ENCODE data around the gene CD55.

Gene CD55, protein sequence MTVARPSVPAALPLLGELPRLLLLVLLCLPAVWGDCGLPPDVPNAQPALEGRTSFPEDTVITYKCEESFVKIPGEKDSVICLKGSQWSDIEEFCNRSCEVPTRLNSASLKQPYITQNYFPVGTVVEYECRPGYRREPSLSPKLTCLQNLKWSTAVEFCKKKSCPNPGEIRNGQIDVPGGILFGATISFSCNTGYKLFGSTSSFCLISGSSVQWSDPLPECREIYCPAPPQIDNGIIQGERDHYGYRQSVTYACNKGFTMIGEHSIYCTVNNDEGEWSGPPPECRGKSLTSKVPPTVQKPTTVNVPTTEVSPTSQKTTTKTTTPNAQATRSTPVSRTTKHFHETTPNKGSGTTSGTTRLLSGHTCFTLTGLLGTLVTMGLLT

DNA sequence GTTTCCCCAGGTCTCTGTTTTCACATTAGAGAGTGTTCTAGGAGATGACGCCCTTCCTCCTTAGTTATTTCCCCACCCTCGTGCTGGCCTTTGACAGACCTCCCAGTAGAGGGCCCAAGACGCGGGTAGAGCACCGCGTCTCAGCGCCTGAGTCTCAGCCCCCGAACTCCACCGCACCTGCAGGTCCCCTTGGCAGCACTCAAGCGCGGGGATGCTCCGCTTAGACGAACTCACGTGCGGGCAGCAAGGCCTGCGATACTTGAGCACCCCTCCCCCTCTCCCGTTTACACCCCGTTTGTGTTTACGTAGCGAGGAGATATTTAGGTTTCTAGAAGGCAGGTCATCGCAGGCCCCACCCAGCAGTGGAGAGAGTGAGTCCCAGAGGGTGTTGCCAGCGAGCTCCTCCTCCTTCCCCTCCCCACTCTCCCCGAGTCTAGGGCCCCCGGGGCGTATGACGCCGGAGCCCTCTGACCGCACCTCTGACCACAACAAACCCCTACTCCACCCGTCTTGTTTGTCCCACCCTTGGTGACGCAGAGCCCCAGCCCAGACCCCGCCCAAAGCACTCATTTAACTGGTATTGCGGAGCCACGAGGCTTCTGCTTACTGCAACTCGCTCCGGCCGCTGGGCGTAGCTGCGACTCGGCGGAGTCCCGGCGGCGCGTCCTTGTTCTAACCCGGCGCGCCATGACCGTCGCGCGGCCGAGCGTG lies at the start of gene CD55:
Gene CD55, plus strand, starts transcription at position 600 of the 711 bp plus-strand sequence. Its CDS starts 88 bp downstream, at position 688.
- peak; percentile 98 for DNase-seq

GRCh38 chr1:207274882-207275281 lies 46.6 kb upstream of the CD55 start:
- DNase-seq: no peak

DNA sequence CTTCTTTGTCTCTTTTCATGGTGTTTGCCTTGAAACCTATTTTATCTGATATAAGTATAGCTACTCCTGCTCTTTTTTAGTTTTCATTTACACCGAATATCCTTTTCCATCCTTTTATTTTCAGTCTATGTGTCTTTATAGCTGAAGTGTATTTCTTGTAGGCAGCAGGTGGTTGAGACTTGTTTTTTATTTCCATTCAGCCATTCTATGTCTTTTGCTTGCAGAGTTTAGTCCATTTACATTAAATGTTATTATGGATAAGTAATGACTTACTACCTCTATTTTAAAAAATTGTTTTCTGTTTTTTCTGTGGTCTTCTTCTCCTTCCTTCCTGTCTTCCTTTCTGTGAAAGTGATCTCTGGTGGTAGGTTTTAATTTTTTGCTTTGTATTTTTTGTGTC lies 45.0 kb upstream of the CD55 start:
- DNase-seq: no peak

DNA sequence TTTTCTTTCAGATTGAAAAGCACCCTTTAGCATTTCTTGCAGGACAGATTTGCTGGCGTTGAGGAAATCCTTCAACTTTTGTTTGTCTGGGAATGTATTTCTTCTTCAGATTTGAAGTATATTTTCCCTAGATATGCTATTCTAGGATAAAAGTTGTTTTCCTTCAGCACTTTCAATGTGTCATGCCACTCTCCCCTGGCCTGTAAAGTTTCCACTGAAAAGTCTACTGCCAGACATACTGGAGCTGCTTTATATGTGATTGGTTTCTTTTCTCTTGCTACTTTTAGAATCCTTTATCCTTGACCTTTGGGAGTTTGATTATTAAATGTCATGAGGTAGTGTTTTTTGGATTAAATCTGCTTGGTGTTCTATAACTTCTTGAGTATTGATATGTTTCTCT lies 44.2 kb upstream of the CD55 start:
- DNase-seq: no peak

GRCh38 chr1:207279652-207280051 lies 41.8 kb upstream of the CD55 start:
- DNase-seq: no peak

GRCh38 chr1:207280706-207281105 lies 40.8 kb upstream of the CD55 start:
- no peak for DNase-seq

DNA sequence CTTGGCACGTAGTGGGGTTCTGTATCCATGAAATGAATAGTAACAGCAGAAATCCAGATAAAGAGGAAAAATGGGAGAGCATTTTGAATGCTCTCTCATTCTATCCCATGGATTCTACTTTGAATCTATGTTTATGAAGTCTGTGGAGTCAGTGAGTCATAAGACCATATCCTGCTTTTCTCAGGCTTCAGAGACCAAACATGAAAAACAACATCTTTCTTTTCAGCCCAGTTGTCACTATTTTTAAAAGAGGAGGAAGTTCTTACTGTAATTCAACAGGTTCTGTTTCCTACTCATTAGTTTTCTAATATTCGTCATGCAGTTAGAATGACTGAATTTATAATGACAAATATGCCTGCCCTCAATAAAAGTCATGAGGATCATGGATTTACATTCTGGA lies 39.4 kb upstream of the CD55 start:
- DNase-seq: no peak

GRCh38 chr1:207282496-207283380 lies 38.7 kb upstream of the CD55 start:
- no peak for DNase-seq

GRCh38 chr1:207283421-207283820 lies 38.1 kb upstream of the CD55 start:
- no peak for DNase-seq

- DNase-seq: no peak
These were observed 37.1 kb upstream of the CD55 start for GRCh38 chr1:207284209-207284897.

DNA sequence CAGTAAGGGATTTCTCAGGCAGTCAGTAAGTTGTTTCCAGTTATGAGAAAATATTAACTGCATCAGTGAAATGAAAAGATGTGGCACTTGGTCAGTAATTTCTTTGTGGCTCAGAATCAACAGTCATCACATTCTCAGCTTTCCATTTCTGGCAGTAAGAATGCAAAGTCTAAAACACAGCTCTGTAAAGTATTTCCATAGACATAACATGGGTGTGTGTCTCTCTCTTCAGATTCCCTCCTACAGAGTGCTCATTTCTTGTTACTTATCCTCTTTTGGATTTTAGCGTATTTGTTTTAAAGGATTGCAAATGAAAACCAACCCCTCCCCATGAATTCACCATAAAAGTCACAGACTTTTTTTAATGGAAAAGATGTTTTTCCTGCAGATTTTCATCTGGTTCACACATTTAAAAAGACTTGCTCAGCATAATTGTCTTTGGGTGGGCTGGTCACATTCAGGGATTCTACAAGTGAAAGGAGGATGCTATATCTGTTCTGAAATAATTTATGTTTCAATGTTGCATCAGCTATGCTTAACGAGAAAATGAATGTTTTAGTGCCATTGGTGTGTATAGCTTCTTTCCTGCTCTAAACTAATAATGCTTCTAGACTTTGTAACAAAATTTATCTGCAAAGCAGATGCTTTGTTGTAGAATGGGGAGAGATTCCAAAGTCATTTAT lies 34.6 kb upstream of the CD55 start:
- no peak for DNase-seq

DNA sequence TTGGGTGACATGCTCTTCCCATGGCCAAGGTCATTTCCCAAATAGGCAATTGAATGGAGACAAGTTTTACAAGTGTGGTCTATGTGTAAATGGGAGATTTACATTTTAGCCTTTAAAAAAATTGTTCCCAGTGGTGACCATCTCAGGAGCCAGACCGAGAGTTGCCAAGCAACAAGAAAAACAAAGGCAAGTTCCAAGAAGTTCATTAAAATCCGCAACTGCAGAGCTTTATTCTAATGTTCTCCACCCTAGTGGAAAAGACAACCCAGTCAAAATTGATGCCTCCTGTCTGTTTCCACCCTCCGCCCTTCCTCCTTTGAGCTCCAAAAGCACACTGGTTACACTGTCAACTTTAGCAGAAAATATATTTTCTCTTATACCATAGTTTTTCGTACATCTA lies 33.2 kb upstream of the CD55 start:
- DNase-seq: no peak

GRCh38 chr1:207289756-207290155 lies 31.7 kb upstream of the CD55 start:
- no peak for DNase-seq

DNA sequence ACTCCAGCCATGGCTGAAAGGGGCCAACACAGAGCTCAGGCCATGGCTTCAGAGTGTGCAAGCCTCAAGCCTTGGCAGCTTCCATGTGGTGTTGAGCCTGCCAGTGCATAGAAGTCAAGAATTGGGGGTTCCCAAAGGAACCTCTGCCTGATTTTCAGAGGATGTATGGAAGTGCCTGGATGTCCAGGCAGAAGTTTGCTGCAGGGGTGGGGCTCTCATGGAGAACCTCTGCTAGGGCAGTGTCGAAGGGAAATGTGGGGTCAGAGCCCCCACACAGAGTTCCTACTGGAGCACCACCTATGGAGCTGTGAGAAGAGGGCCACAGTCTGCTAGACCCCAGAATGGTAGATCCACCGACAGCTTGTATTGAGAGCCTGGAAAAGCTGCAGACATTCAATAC lies 29.8 kb upstream of the CD55 start:
- no peak for DNase-seq

DNA sequence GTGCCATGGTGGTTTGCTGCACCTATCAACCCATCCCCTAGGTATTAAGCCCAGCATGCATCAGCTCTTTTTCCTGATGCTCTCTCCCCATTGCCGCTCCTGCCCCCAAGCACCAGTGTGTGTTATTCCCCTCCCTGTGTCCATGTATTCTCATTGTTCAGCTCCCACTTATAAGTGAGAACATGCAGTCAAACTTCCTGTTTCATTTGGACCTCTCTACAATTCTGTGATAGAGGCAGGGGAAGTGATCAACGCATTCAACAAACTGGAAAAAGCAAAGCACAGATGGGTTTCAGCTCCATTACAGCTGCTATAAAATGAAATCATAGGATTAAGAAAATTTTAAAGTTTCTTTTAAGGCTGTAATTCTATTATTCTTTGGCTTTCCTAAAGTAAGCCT lies 23.3 kb upstream of the CD55 start:
- DNase-seq: no peak

DNA sequence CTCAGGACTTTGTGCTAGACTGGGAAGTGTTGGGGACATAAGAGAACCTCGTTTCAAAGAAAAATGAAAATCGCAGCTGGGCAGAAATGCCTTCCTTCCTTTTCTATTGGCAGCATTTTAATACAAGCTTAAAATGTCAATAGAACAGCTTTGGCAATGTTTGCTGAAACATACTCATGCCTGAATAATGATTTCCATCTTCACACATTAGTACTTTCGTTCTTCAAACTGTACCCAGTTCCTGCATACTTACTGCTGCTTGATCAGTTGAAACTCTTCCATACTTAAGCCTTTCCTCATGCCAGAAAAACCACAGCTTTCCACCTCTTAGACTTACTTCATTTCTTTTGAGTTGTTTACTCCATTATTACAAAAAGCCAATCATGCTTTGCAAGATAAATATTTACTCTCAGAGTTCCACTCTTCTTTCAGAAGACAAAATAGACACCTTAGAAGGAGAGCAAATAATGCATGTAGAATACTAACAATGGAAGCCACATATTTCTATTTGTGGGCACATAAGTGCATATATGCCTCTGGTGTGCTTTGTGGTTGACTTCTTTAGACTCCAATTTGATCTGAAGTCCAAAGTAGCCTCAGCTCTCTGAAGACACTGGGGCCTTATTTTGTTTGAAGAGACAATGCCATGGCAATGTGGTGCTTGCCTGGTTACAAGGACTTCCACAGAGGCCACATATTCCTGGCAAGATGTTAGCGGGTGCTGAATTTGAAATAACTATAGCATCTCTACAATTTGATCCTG lies 22.7 kb upstream of the CD55 start:
- DNase-seq: no peak

- no peak for DNase-seq
These were observed 20.5 kb upstream of the CD55 start for GRCh38 chr1:207300970-207301369.

GRCh38 chr1:207302618-207303393 lies 18.7 kb upstream of the CD55 start:
- DNase-seq: no peak

GRCh38 chr1:207304710-207305488 lies 16.6 kb upstream of the CD55 start:
- no peak for DNase-seq

DNA sequence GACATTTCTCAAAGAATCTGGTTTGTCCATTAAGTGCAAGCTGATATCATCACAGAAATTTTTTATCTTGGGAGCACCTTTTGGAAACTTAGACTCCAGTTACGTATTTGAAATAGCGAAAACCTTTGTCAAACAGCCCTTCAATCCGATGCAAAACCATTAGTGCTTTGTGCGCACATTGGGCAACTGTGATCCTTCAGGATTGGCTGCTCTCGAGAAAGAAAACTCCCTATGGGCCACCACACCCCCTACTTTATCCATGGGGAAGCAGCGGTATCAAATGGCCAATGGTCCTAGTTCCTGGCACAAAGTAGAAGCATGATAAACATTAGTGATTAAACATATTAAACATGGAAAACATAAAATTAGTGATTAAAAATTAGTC lies 16.0 kb upstream of the CD55 start:
- DNase-seq: no peak

Data from NCI-H82 (cell line).